Activated CD4-positive, alpha-beta T cell treated with anti-CD3 and anti-CD28 coated beads, Interleukin-2, amount 50 U/mL, for 24 hours (primary cell): ENCODE measurements around the gene MCIDAS.
A peak's percentile ranks its signal among the peaks of the same experiment; 100 is the strongest.

ENCODE experiments used
- DNase-seq, 2 donors: peaks; one replicate each; pipeline ENCODE4 v3.0.0-alpha.2; 2020; ENCODE audit warnings: low read depth in 1 of 2, low spot score in 1 of 2

Gene MCIDAS

GRCh38 chr5:55222985-55223811 is 3.9 kb downstream of the MCIDAS start:
- DNase-seq: no peak

GRCh38 chr5:55222092-55222984 is 4.8 kb downstream of the MCIDAS start:
- DNase-seq: no peak

GRCh38 chr5:55220433-55221185 is 6.5 kb downstream of the MCIDAS start:
- no peak for DNase-seq

GRCh38 chr5:55219770-55220169 is 7.3 kb downstream of the MCIDAS start:
- DNase-seq: no peak

GRCh38 chr5:55218967-55219366 is 8.1 kb downstream of the MCIDAS start:
- no peak for DNase-seq

GRCh38 chr5:55211184-55211874 is 15.8 kb downstream of the MCIDAS start:
- no peak for DNase-seq

- no peak for DNase-seq
Measured at GRCh38 chr5:55205001-55205400, 22.1 kb downstream of the MCIDAS start.

GRCh38 chr5:55191165-55191564 is 36.0 kb downstream of the MCIDAS start:
- DNase-seq: no peak

- DNase-seq: no peak
Measured at GRCh38 chr5:55188656-55189540, 38.2 kb downstream of the MCIDAS start.

- DNase-seq: no peak
Measured at GRCh38 chr5:55187370-55187769, 39.7 kb downstream of the MCIDAS start.

GRCh38 chr5:55180016-55180415 is 47.1 kb downstream of the MCIDAS start:
- DNase-seq: no peak

- DNase-seq: no peak
Measured at GRCh38 chr5:55177078-55177477, 50.0 kb downstream of the MCIDAS start.

GRCh38 chr5:55176176-55176818 is 50.8 kb downstream of the MCIDAS start:
- peak in 1 of 2 donors; percentile 6 for DNase-seq

GRCh38 chr5:55175781-55176175 is 51.3 kb downstream of the MCIDAS start:
- no peak for DNase-seq

- no peak for DNase-seq
Measured at GRCh38 chr5:55173687-55174230, 53.4 kb downstream of the MCIDAS start.

GRCh38 chr5:55172937-55173686 is 54.0 kb downstream of the MCIDAS start, which contains the start of gene CDC20B:
CDC20B (minus strand) TSS chr5:55173177; CDS start chr5:55173000, 177 bp downstream.
- peak; percentile 49 to 59 for DNase-seq

- peak; percentile 6 to 69 for DNase-seq
Measured at GRCh38 chr5:55172051-55172899, 54.8 kb downstream of the MCIDAS start.
